ENCODE results near the gene ZNF407.

GRCh38 chr18:75052475-75052874, 454.8 kb downstream of the ZNF407 start:
- TF ChIP-seq CTCF (conservative IDR thresholded peaks at IDR 0.05 in 1 of 2, IDR thresholded peaks at IDR 0.05 in 1 of 2; ENCODE audit: extremely low read depth in 1 of 2, insufficient read depth in 1 of 2, low read depth in 1 of 2, low read length in 2 of 2) (no peak), EZH2 (IDR thresholded peaks at IDR 0.05; ENCODE audit: borderline replicate concordance, low read length) (no peak)
